Activated T-cell treated with anti-CD3 and anti-CD28 coated beads for 1 hour (primary cell): ENCODE data around the gene NAA50.

Source experiments
- DNase-seq: peaks from one replicate; pipeline ENCODE4 v3.0.0-alpha.2; 2020; ENCODE audit warnings: low read depth

Gene NAA50

GRCh38 chr3:113745756-113746547 is at the start of gene NAA50:
Gene NAA50 (minus strand): TSS chr3:113746249. CDS start chr3:113745949, 300 bp downstream.
- peak; percentile 92 for DNase-seq

- DNase-seq = no peak
Measured at GRCh38 chr3:113795693-113796092, 49.6 kb upstream of the NAA50 start.

GRCh38 chr3:113794526-113794925 is 48.5 kb upstream of the NAA50 start:
- no peak for DNase-seq

GRCh38 chr3:113791381-113791780 is 45.3 kb upstream of the NAA50 start:
- no peak for DNase-seq

GRCh38 chr3:113783980-113784379 is 37.9 kb upstream of the NAA50 start:
- no peak for DNase-seq

- no peak for DNase-seq
Measured at GRCh38 chr3:113783463-113783862, 37.4 kb upstream of the NAA50 start.

GRCh38 chr3:113776564-113776963 is 30.5 kb upstream of the NAA50 start:
- no peak for DNase-seq

GRCh38 chr3:113775516-113775915 is 29.5 kb upstream of the NAA50 start:
- DNase-seq = no peak

GRCh38 chr3:113773381-113773780 is 27.3 kb upstream of the NAA50 start:
- no peak for DNase-seq

GRCh38 chr3:113771993-113772392 is 25.9 kb upstream of the NAA50 start:
- no peak for DNase-seq

GRCh38 chr3:113769551-113769950 is 23.5 kb upstream of the NAA50 start:
- no peak for DNase-seq

GRCh38 chr3:113764698-113765097 is 18.6 kb upstream of the NAA50 start:
- DNase-seq = no peak

- no peak for DNase-seq
Measured at GRCh38 chr3:113758389-113759024, 12.5 kb upstream of the NAA50 start.

GRCh38 chr3:113754494-113755159 is 8.6 kb upstream of the NAA50 start:
- no peak for DNase-seq

- no peak for DNase-seq
Measured at GRCh38 chr3:113753376-113753985, 7.4 kb upstream of the NAA50 start.

GRCh38 chr3:113751141-113751540 is 5.1 kb upstream of the NAA50 start:
- no peak for DNase-seq

GRCh38 chr3:113747283-113748046 is 1.4 kb upstream of the NAA50 start:
- peak; percentile 9 for DNase-seq

- DNase-seq = peak; percentile 64
Measured at GRCh38 chr3:113746548-113747282, 666 bp upstream of the NAA50 start, which contains the start of gene ATP6V1A. Gene ATP6V1A (plus strand): TSS chr3:113747035. CDS start chr3:113778754, 31,719 bp downstream.

GRCh38 chr3:113744941-113745755 is 901 bp downstream of the NAA50 start:
- peak; percentile 63 for DNase-seq

GRCh38 chr3:113743006-113743630 is 2.9 kb downstream of the NAA50 start:
- DNase-seq = no peak
